Left lung (tissue), 10 donors: ENCODE data around the gene CPT1C. TPM values are rescaled to one million over a fixed set of nuclear protein-coding genes. Genes with fewer than 3 reads are reported as not detected.
"Not testable (repeated sequence)": the region's sequence is repeated elsewhere in the genome, so short reads cannot be mapped to it uniquely, and the experiment has no call there.

ENCODE experiments used
- ATAC-seq: fragments of 200-7000 bp; cut with Tn5 transposase; one replicate; pipeline ENCODE4 v1.9.1; 2020; ENCODE audit warnings: moderate library complexity
- DNase-seq, 4 donors: peaks; one replicate each; pipeline ENCODE4 v3.0.0-alpha.2; 2013 to 2020
- H3K27ac ChIP-seq, 2 donors: fragments of 200-600 bp; sonication (generic) in 1 of 2; one replicate each; pipeline versions ENCODE4 v1.5.0 to v1.8.0; 2020 to 2021
- H3K27me3 ChIP-seq, 2 donors: fragments of 200-600 bp; sonication (generic) in 1 of 2; one replicate each; pipeline versions ENCODE4 v1.5.0 to v1.8.0; 2020 to 2021
- H3K36me3 ChIP-seq, 2 donors: fragments of 200-600 bp; sonication (generic) in 1 of 2; one replicate each; pipeline versions ENCODE4 v1.5.0 to v1.8.0; 2020 to 2021
- H3K4me1 ChIP-seq, 2 donors: fragments of 200-600 bp; one replicate each; pipeline ENCODE4 v1.8.0; 2021
- H3K4me3 ChIP-seq, 2 donors: fragments of 200-600 bp; sonication (generic) in 1 of 2; one replicate each; pipeline versions ENCODE4 v1.5.0 to v1.8.0; 2020 to 2021; ENCODE audit warnings: mild to moderate bottlenecking in 1 of 2
- H3K9me3 ChIP-seq, 2 donors: fragments of 200-600 bp; sonication (generic) in 1 of 2; one replicate each; pipeline versions ENCODE4 v1.5.0 to v1.8.0; 2020 to 2021
- intact Hi-C, 2 donors: fragments of 100-400 bp; cut with DNase I; formaldehyde crosslinking; loops; one replicate each; pipeline versions ENCODE4 v1.11.2 to v1.14.2; 2022
- polyA plus RNA-seq, 6 donors: library from polyadenylated mRNA; unstranded; fragments of 120-200 nt; gene quantifications; one replicate each; pipeline ENCODE4 v1.2.1, GENCODE V29; 2013; ENCODE audit not compliant: insufficient read length in 6 of 6
- total RNA-seq, 2 donors: library from RNA; stranded (reverse); fragmentation: NEBNext Ultra II Directional; extraction: Animal tissue kit (Norgen Biotek cat#: 25700); gene quantifications; one replicate each; pipeline ENCODE4 v1.2.1, GENCODE V29; 2021
- TF ChIP-seq, protein P1 (sequence below), 2 donors: fragments of 200-600 bp; sonication (generic) in 1 of 2; IDR thresholded peaks; one replicate each; pipeline versions ENCODE4 v1.5.0 to v1.8.0; 2021; ENCODE audit warnings: antibody characterized with exemption in 2 of 2
- donor health status: DM: no; HTN: yes; CAD: no.
- donor health status: DM: no; HTN: no; CAD: no.

The CPT1C gene
- total and polyA plus RNA-seq, 8 donors, result 6.2 to 37.3 (median 29.0) TPM

DNA sequence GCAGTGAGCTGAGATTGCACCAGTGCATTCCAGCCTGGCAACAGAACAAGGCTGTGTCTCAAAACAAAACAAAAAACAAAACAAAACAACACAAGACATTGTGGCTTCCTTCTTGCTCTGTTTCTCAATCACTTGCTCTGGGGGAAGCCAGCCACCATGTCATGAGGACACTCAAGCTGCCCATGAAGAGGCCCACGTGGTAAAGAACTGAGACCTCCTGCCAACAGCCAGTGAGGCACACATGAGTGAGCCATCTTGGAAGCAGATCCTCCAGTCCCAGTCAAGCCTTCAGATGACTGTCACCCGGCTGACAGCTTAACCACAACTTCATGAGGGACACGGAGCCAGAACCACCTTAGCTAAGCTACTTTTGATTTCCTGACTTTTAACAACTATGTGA lies 25.2 kb downstream of the CPT1C start:
- Histone ChIP-seq H3K27ac (no peak overlapping the region), H3K4me3 (no peak overlapping the region), H3K36me3 (no peaks in the 10 kb centered on the region), H3K27me3 (no peaks in the 10 kb centered on the region), H3K9me3 (no peaks in the 10 kb centered on the region), H3K4me1 (peaks cover 0 to 9% of the 10 kb centered on the region in 2 donors)
- intact Hi-C loops, result no loop called here
- DNase-seq, result no peak
- TF ChIP-seq, protein P1, sequence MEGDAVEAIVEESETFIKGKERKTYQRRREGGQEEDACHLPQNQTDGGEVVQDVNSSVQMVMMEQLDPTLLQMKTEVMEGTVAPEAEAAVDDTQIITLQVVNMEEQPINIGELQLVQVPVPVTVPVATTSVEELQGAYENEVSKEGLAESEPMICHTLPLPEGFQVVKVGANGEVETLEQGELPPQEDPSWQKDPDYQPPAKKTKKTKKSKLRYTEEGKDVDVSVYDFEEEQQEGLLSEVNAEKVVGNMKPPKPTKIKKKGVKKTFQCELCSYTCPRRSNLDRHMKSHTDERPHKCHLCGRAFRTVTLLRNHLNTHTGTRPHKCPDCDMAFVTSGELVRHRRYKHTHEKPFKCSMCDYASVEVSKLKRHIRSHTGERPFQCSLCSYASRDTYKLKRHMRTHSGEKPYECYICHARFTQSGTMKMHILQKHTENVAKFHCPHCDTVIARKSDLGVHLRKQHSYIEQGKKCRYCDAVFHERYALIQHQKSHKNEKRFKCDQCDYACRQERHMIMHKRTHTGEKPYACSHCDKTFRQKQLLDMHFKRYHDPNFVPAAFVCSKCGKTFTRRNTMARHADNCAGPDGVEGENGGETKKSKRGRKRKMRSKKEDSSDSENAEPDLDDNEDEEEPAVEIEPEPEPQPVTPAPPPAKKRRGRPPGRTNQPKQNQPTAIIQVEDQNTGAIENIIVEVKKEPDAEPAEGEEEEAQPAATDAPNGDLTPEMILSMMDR (IDR thresholded peaks at IDR 0.05), result no peak
- ATAC-seq, result no peak

DNA sequence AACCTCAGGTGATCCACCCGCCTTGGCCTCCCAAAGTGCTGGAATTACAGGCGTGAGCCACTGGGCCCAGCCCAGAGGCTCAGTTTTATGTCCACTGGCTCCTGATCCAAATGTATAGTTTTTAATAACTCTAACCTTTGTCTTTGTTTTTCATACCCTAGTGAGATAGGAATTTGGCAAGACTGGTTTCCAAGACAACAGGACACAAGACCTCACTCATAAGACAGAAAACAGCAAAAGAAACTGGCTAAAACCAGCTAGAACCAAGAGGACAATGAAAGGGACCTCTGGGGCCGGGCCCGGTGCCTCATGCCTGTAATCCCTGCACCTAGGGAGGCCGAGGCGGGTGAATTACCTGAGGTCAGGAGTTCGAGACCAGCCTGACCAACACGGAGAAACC lies 27.6 kb downstream of the CPT1C start:
- DNase-seq, result peak in 2 of 4 donors; percentile 36 to 72
- no peaks in the 10 kb centered on the region for H3K9me3 ChIP-seq
- H3K27me3 ChIP-seq, result no peaks in the 10 kb centered on the region
- intact Hi-C loops, result no loop called here
- H3K4me3 ChIP-seq, result no peak overlapping the region
- TF ChIP-seq, protein P1 (IDR thresholded peaks at IDR 0.05), result no peak
- H3K4me1 ChIP-seq, result peaks cover 0 to 9% of the 10 kb centered on the region in 2 donors
- H3K27ac ChIP-seq, result no peak overlapping the region
- no peaks in the 10 kb centered on the region for H3K36me3 ChIP-seq
- ATAC-seq, result no peak

DNA sequence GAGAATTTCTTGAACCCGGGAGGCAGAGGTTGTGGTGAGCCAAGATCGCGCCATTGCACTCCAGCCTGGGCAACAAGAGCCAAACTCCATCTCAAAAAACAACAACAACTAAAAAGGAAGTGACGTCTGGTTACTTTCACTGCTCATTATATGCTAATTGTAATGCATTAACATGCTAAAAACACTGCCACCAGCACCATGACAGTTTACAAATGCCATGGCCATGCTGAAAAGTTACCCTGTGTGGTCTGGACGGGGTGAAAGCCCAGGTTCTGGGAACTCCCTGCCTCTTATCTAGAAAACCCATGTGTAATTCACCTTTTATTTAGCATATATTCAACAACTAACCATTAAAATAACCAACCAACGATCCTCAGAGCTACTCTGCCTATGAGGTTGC lies 28.1 kb downstream of the CPT1C start:
- intact Hi-C loops, result no loop called here
- Histone ChIP-seq H3K4me1 (peaks cover 0 to 9% of the 10 kb centered on the region in 2 donors), H3K27me3 (no peaks in the 10 kb centered on the region), H3K36me3 (no peaks in the 10 kb centered on the region), H3K4me3 (no peak overlapping the region), H3K27ac (no peak overlapping the region), H3K9me3 (no peaks in the 10 kb centered on the region)
- no peak for DNase-seq
- no peak for ATAC-seq
- TF ChIP-seq, protein P1 (IDR thresholded peaks at IDR 0.05), result no peak

DNA sequence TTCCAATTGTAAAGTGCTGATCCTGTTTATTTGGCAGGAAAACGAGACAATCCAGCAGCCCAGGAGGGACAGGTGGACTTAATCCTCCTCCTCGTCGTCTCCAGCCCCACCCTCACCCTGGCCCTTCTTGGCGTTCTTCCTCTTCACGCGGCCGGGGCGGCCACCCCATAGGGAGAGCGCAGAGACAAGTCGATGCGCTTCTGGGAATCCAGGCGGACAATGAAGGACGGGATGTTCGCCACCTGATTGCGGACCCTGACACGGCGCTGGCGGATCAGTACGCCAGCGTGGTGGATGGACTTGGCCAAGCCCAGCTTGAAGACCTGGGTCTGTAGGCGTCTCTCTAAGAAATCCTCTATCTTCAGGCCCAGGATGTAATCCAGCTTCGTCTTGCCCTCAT lies 28.5 kb downstream of the CPT1C start:
- DNase-seq, H3K27me3 ChIP-seq, H3K4me3 ChIP-seq, H3K27ac ChIP-seq, H3K9me3 ChIP-seq, ATAC-seq, H3K36me3 ChIP-seq, intact Hi-C loops, H3K4me1 ChIP-seq: not testable (repeated sequence)

DNA sequence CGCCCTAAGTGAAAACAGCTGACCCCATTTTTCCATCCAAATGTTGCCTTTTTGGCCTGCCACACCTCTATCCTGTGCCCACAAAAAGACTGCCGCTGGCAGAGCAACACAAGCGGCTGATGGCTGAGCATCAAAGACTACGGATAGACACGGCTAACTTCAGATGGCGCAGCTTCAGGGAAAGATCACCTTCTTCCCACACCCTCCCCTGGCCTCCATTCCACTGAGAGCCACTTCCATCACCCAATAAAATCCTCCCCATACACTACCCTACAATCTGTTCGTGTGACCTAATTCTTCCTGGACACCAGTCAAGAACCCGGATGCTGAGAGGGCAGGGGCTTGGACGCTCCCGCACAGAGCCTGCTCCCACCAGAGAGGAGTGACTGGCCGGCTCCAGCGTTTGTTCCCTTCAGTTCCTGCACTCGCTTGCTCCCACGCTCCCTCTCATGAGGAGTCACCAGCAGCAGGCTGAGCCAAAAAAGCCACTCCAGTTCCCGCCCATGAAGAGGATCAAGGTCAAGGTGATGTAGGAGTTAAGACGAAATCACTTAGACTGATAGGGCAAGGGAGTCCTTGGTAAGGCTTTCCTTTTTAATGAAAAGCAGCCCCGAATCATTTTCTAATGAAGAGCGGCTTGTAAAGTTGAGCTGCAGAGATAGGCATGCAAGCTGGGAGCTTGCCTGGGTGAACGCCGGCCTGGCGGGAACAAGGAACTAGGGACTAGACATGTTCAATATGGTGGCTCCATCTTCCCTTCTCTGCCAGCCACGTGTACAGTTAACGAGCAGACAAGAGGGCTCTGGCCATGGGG lies 36.5 kb downstream of the CPT1C start:
- TF ChIP-seq, protein P1 (IDR thresholded peaks at IDR 0.05), result no peak
- no peak overlapping the region for H3K4me3 ChIP-seq
- H3K9me3 ChIP-seq, result no peaks in the 10 kb centered on the region
- no peaks in the 10 kb centered on the region for H3K4me1 ChIP-seq
- ATAC-seq (peak; percentile 70), DNase-seq (peak in 3 of 4 donors; percentile 61 to 92 (median 86))
- no peaks in the 10 kb centered on the region for H3K27me3 ChIP-seq
- H3K36me3 ChIP-seq, result no peaks in the 10 kb centered on the region
- peak overlapping the region in 1 of 2 donors; percentile 62 for H3K27ac ChIP-seq
- intact Hi-C loops, result no loop called here
